NCI-H2227 (cell line): ENCODE data around the gene MTHFR.

Source experiments
- DNase-seq: peaks from one replicate; lab custom pipeline; 2025; ENCODE audit not compliant: unreplicated experiment; lab: John Stamatoyannopoulos, UW

MTHFR gene

GRCh38 chr1:11783556-11783955 lies 22.2 kb downstream of the MTHFR start:
- DNase-seq, result no peak

GRCh38 chr1:11782127-11782708 lies 23.5 kb downstream of the MTHFR start:
- DNase-seq, result no peak

- DNase-seq, result no peak
Observed at GRCh38 chr1:11781297-11781696, 24.5 kb downstream of the MTHFR start.

- no peak for DNase-seq
Observed at GRCh38 chr1:11780380-11781147, 25.2 kb downstream of the MTHFR start.

- DNase-seq, result no peak
Observed at GRCh38 chr1:11779715-11780379, 25.9 kb downstream of the MTHFR start.

- no peak for DNase-seq
Observed at GRCh38 chr1:11778844-11779623, 26.7 kb downstream of the MTHFR start.

- DNase-seq, result no peak
Observed at GRCh38 chr1:11778336-11778735, 27.4 kb downstream of the MTHFR start.

GRCh38 chr1:11777658-11778322 lies 28.0 kb downstream of the MTHFR start:
- DNase-seq, result no peak

- no peak for DNase-seq
Observed at GRCh38 chr1:11774753-11775152, 31.0 kb downstream of the MTHFR start.

GRCh38 chr1:11772458-11772857 lies 33.3 kb downstream of the MTHFR start:
- no peak for DNase-seq

GRCh38 chr1:11771481-11772043 lies 34.2 kb downstream of the MTHFR start:
- no peak for DNase-seq

GRCh38 chr1:11770011-11770410 lies 35.8 kb downstream of the MTHFR start:
- DNase-seq, result no peak

- no peak for DNase-seq
Observed at GRCh38 chr1:11769274-11769673, 36.5 kb downstream of the MTHFR start.

GRCh38 chr1:11768821-11769220 lies 36.9 kb downstream of the MTHFR start:
- no peak for DNase-seq

GRCh38 chr1:11767922-11768704 lies 37.7 kb downstream of the MTHFR start:
- DNase-seq, result no peak

GRCh38 chr1:11766429-11766776 lies 39.4 kb downstream of the MTHFR start:
- DNase-seq, result no peak

- DNase-seq, result no peak
Observed at GRCh38 chr1:11765661-11766428, 39.9 kb downstream of the MTHFR start.

- DNase-seq, result no peak
Observed at GRCh38 chr1:11764519-11764918, 41.2 kb downstream of the MTHFR start.

GRCh38 chr1:11764115-11764514 lies 41.6 kb downstream of the MTHFR start:
- no peak for DNase-seq
